ENCODE measurements around the gene GSK3A.

DNA sequence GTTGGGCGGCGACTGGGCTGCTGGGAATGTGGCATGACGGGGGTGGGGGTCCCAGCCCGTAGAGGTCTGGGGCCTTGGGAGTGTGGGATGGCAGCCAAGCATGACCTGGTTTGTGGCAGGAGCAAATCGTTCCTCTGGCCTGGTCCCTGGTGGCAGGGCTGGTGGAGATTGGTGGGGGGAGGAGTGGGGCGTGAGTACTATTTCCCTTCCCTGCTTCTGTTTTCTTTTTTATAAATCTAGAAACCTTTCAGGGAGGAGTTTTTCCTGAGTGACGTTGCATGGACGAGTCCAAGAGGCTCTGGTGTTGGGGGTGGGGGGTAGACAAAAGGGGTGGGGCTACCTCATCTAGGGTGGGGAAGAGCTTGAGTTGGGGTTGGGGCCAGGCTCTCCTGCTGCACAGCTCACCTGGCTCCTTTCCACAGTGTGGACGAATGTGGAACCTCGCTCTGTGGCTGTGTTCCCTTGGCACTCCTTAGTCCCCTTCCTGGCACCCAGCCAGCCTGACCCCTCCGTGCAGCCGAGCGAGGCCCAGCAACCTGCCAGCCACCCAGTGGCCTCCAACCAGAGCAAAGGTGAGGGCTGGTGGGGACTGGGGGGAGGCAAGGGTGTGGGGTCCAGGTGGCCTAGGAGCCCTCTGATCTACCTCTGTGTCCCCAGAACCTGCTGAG lies 44.1 kb upstream of the GSK3A start:
- TF ChIP-seq POLR2A (IDR thresholded peaks at IDR 0.05) = no peak
- TF ChIP-seq, protein P1, sequence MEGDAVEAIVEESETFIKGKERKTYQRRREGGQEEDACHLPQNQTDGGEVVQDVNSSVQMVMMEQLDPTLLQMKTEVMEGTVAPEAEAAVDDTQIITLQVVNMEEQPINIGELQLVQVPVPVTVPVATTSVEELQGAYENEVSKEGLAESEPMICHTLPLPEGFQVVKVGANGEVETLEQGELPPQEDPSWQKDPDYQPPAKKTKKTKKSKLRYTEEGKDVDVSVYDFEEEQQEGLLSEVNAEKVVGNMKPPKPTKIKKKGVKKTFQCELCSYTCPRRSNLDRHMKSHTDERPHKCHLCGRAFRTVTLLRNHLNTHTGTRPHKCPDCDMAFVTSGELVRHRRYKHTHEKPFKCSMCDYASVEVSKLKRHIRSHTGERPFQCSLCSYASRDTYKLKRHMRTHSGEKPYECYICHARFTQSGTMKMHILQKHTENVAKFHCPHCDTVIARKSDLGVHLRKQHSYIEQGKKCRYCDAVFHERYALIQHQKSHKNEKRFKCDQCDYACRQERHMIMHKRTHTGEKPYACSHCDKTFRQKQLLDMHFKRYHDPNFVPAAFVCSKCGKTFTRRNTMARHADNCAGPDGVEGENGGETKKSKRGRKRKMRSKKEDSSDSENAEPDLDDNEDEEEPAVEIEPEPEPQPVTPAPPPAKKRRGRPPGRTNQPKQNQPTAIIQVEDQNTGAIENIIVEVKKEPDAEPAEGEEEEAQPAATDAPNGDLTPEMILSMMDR (IDR thresholded peaks at IDR 0.05) = no peak
